SK-N-SH treated with all-trans-retinoic acid at 6 μM for 48 hours (cell line): ENCODE data around the gene FAM219B.
"Not testable (repeated sequence)": the region's sequence is repeated elsewhere in the genome, so short reads cannot be mapped to it uniquely, and the experiment has no call there.

Source experiments
- ATAC-seq: fragments of 200-7000 bp; cut with Tn5 transposase; 3 replicates; pipeline ENCODE4 v1.9.1; 2020; ENCODE audit warnings: mild to moderate bottlenecking, moderate library complexity
- ARNTL ChIP-seq: fragments of 450-650 bp; formaldehyde crosslinking; IDR thresholded peaks from 2 replicates; pipeline ENCODE4 v1.5.0; 2020; ENCODE audit warnings: low read depth, mild to moderate bottlenecking, moderate library complexity, borderline replicate concordance
- BACH2 ChIP-seq: fragments of 250-450 bp; sonication (Bioruptor Pico); IDR thresholded peaks from 2 replicates; pipeline ENCODE4 v1.9.0; 2021; ENCODE audit warnings: mild to moderate bottlenecking, borderline replicate concordance
- CREB5 ChIP-seq: fragments of 250-450 bp; sonication (Bioruptor Pico); IDR thresholded peaks from 2 replicates; pipeline ENCODE4 v1.5.1; 2020; ENCODE audit warnings: low read depth, mild to moderate bottlenecking, moderate library complexity
- CSDC2 ChIP-seq: fragments of 250-450 bp; sonication (Bioruptor Pico); IDR thresholded peaks from 2 replicates; pipeline ENCODE4 v1.5.0; 2020; ENCODE audit warnings: mild to moderate bottlenecking, moderate library complexity
- ESRRG ChIP-seq: fragments of 250-450 bp; sonication (Bioruptor Pico); IDR thresholded peaks from 2 replicates; pipeline ENCODE4 v1.6.1; 2021; ENCODE audit warnings: mild to moderate bottlenecking
- GLIS3 ChIP-seq: fragments of 250-450 bp; sonication (Bioruptor Pico); IDR thresholded peaks from 2 replicates; pipeline ENCODE4 v1.5.0; 2020; ENCODE audit warnings: mild to moderate bottlenecking, moderate library complexity
- ISL1 ChIP-seq: fragments of 250-450 bp; sonication (Bioruptor Pico); IDR thresholded peaks from 2 replicates; pipeline ENCODE4 v2.1.2; 2022; ENCODE audit warnings: mild to moderate bottlenecking, moderate library complexity
- OSR1 ChIP-seq: fragments of 250-450 bp; sonication (Bioruptor Pico); IDR thresholded peaks from 2 replicates; pipeline ENCODE4 v1.8.0; 2022; ENCODE audit warnings: moderate library complexity, mild to moderate bottlenecking, inconsistent platforms
- PATZ1 ChIP-seq: fragments of 250-450 bp; sonication (Bioruptor Pico); IDR thresholded peaks from 2 replicates; pipeline ENCODE4 v1.8.0; 2020; ENCODE audit warnings: mild to moderate bottlenecking, moderate library complexity, borderline replicate concordance
- POU6F1 ChIP-seq: fragments of 250-450 bp; sonication (Bioruptor Pico); IDR thresholded peaks from 2 replicates; pipeline ENCODE4 v1.8.0; 2021; ENCODE audit warnings: low read depth, mild to moderate bottlenecking, moderate library complexity, borderline replicate concordance
- PPARA ChIP-seq: fragments of 250-450 bp; sonication (Bioruptor Pico); IDR thresholded peaks from 2 replicates; pipeline ENCODE4 v1.5.0; 2020; ENCODE audit warnings: mild to moderate bottlenecking, borderline replicate concordance
- RARB ChIP-seq: fragments of 250-450 bp; sonication (Bioruptor Pico); IDR thresholded peaks from 2 replicates; pipeline ENCODE4 v1.8.0; 2021; ENCODE audit warnings: mild to moderate bottlenecking, moderate library complexity
- TCF4 ChIP-seq: fragments of 250-450 bp; sonication (Bioruptor Pico); IDR thresholded peaks from 2 replicates; pipeline ENCODE4 v1.8.0; 2021; ENCODE audit warnings: mild to moderate bottlenecking, moderate library complexity, borderline replicate concordance
- TSHZ2 ChIP-seq: fragments of 250-450 bp; sonication (Bioruptor Pico); IDR thresholded peaks from 2 replicates; pipeline ENCODE4 v1.5.0; 2020; ENCODE audit warnings: mild to moderate bottlenecking, moderate library complexity
- ZC3H10 ChIP-seq: fragments of 250-450 bp; sonication (Bioruptor Pico); IDR thresholded peaks from 2 replicates; pipeline ENCODE4 v1.5.1; 2021; ENCODE audit warnings: mild to moderate bottlenecking, moderate library complexity
- ZFP3 ChIP-seq: fragments of 250-450 bp; sonication (Bioruptor Pico); IDR thresholded peaks from 2 replicates; pipeline ENCODE4 v1.5.0; 2020; ENCODE audit warnings: mild to moderate bottlenecking, moderate library complexity
- ZFP30 ChIP-seq: fragments of 450-650 bp; formaldehyde crosslinking; IDR thresholded peaks from 2 replicates; pipeline ENCODE4 v1.5.0; 2022; ENCODE audit warnings: mild to moderate bottlenecking, moderate library complexity
- ZNF565 ChIP-seq: fragments of 450-650 bp; formaldehyde crosslinking; conservative IDR thresholded peaks from 2 replicates; pipeline ENCODE4 v1.5.0; 2020; ENCODE audit warnings: low read depth, mild to moderate bottlenecking, moderate library complexity
- ZNF70 ChIP-seq: fragments of 450-650 bp; formaldehyde crosslinking; IDR thresholded peaks from 2 replicates; pipeline ENCODE4 v1.5.0; 2020; ENCODE audit warnings: mild to moderate bottlenecking, moderate library complexity
- ZNF8 ChIP-seq: fragments of 450-650 bp; formaldehyde crosslinking; IDR thresholded peaks from 2 replicates; pipeline ENCODE4 v1.5.0; 2020; ENCODE audit warnings: mild to moderate bottlenecking, moderate library complexity

The FAM219B gene

GRCh38 chr15:74897300-74897701 lies 9.3 kb downstream of the FAM219B start:
- ATAC-seq = no peak; the same call in 1 of the 3 replicates

GRCh38 chr15:74896316-74896715 lies 10.3 kb downstream of the FAM219B start:
- no peak; the same call in 2 of the 3 replicates for ATAC-seq
- TF ChIP-seq ARNTL (CRISPR knock-in tag) (no peak), ZFP30 (CRISPR knock-in tag) (no peak), RARB (CRISPR knock-in tag) (no peak), PATZ1 (CRISPR knock-in tag) (no peak)

More at GRCh38 chr15:74897300-74897701, 9.3 kb downstream of the FAM219B start:
- TF ChIP-seq POU6F1 (CRISPR knock-in tag) = no peak
- TF ChIP-seq ZFP3 = no peak
- TF ChIP-seq ZNF8 = no peak
- no peak for TF ChIP-seq RARB (CRISPR knock-in tag)
- TF ChIP-seq CSDC2 (CRISPR knock-in tag) = no peak
- no peak for TF ChIP-seq BACH2
- TF ChIP-seq GLIS3 (CRISPR knock-in tag) = no peak
- TF ChIP-seq ZFP30 (CRISPR knock-in tag) = no peak
- no peak for TF ChIP-seq PPARA (CRISPR knock-in tag)
- no peak for TF ChIP-seq ARNTL (CRISPR knock-in tag)
- no peak for TF ChIP-seq TCF4
- TF ChIP-seq ZC3H10 = no peak
- TF ChIP-seq ZNF565 (CRISPR knock-in tag) = no peak
- TF ChIP-seq ESRRG = no peak
- TF ChIP-seq ZNF70 = no peak

GRCh38 chr15:74895830-74896229 lies 10.8 kb downstream of the FAM219B start:
- no peak for ATAC-seq
- TF ChIP-seq ZC3H10 (no peak), TSHZ2 (CRISPR knock-in tag) (no peak), ZFP30 (CRISPR knock-in tag) (no peak), CSDC2 (CRISPR knock-in tag) (no peak), PATZ1 (CRISPR knock-in tag) (no peak), ISL1 (CRISPR knock-in tag) (no peak), ZFP3 (no peak), ESRRG (no peak), GLIS3 (CRISPR knock-in tag) (no peak), ARNTL (CRISPR knock-in tag) (no peak), OSR1 (CRISPR knock-in tag) (no peak), CREB5 (CRISPR knock-in tag) (no peak), ZNF70 (no peak), POU6F1 (CRISPR knock-in tag) (no peak), RARB (CRISPR knock-in tag) (no peak)

GRCh38 chr15:74894383-74894782 lies 12.3 kb downstream of the FAM219B start:
- ATAC-seq = not testable (repeated sequence)
